MCF 10A (cell line): ENCODE measurements around the gene SLC24A3. TPM values are rescaled to one million over a fixed set of nuclear protein-coding genes. Genes with fewer than 3 reads are reported as not detected.

Experiments used
- BruUV-seq: library from RNA; stranded (reverse); fragments of 400-500 nt; replicated peaks from 2 replicates; lab custom pipeline; 2021; lab: Mats Ljungman, UMichigan
- CTCF ChIA-PET: fragments of 300-600 bp; sonication (Branson Sonifier 250); formaldehyde crosslinking; extraction: SDS; loops from one replicate; lab custom pipeline; 2021; ENCODE audit warnings: antibody characterized with exemption, inconsistent platforms; lab: Yijun Ruan, JAX
- POLR2A ChIA-PET: fragments of 300-600, 350-650 bp; sonication (Branson Sonifier 250); formaldehyde crosslinking; extraction: SDS; loops from one replicate; lab custom pipeline; 2020; ENCODE audit warnings: antibody characterized with exemption, inconsistent platforms; lab: Yijun Ruan, JAX
- DNase-seq: peaks from one replicate; pipeline ENCODE4 v3.0.0-alpha.2; 2018; ENCODE audit not compliant: unreplicated experiment
- H3K27ac Mint-ChIP-seq: one replicate; pipeline ENCODE4 v1.8.0; 2022; ENCODE audit warnings: mild to moderate bottlenecking, low read depth, mixed read lengths; ENCODE audit not compliant: unreplicated experiment
- H3K27me3 Mint-ChIP-seq: one replicate; pipeline ENCODE4 v1.8.0; 2022; ENCODE audit warnings: mixed read lengths; ENCODE audit not compliant: insufficient read depth, unreplicated experiment
- H3K36me3 Mint-ChIP-seq: one replicate; pipeline ENCODE4 v1.8.0; 2022; ENCODE audit warnings: mild to moderate bottlenecking, moderate library complexity, mixed read lengths; ENCODE audit not compliant: insufficient read depth, unreplicated experiment
- H3K4me1 Mint-ChIP-seq: one replicate; pipeline ENCODE4 v1.8.0; 2022; ENCODE audit warnings: mixed read lengths; ENCODE audit not compliant: insufficient read depth, unreplicated experiment
- H3K4me3 Mint-ChIP-seq: one replicate; pipeline ENCODE4 v1.8.0; 2022; ENCODE audit warnings: mild to moderate bottlenecking, moderate library complexity, mixed read lengths; ENCODE audit not compliant: unreplicated experiment
- H3K9me3 Mint-ChIP-seq: one replicate; pipeline ENCODE4 v1.8.0; 2022; ENCODE audit warnings: mixed read lengths; ENCODE audit not compliant: unreplicated experiment
- intact Hi-C: fragments of 100-400 bp; cut with micrococcal nuclease; formaldehyde crosslinking; loops from 2 replicates; pipeline ENCODE4 v1.14.1; 2022
- total RNA-seq: library from RNA; stranded (reverse); gene quantifications from 2 replicates; pipeline ENCODE4 v1.2.3, GENCODE V29; 2022
- TF ChIP-seq, protein P1 (sequence below): fragments of 200-600 bp; IDR thresholded peaks from one replicate; pipeline ENCODE4 v1.8.0; 2022; ENCODE audit warnings: antibody characterized with exemption, mild to moderate bottlenecking; ENCODE audit not compliant: unreplicated experiment

The SLC24A3 gene
- total RNA-seq, 1 experiment from 2014 or later, result not detected

- no TSS peak for BruUV-seq
- no peaks in the 10 kb centered on the region for H3K27me3 Mint-ChIP-seq
- H3K4me1 Mint-ChIP-seq, result no peaks in the 10 kb centered on the region
- H3K27ac Mint-ChIP-seq, result no peak overlapping the region
- no peak overlapping the region for H3K4me3 Mint-ChIP-seq
- no peak for DNase-seq
- H3K9me3 Mint-ChIP-seq, result peaks cover 27% of the 10 kb centered on the region
- no peaks in the 10 kb centered on the region for H3K36me3 Mint-ChIP-seq
- ChIA-PET CTCF (interaction anchor here (0.6 kb wide), 1 partner anchor 22 kb away, joined by 6 read pairs; no protein-coding TSS in a partner anchor), POLR2A (interaction anchor here (1.1 kb wide), 1 partner anchor 8 kb away, joined by 3 read pairs; no protein-coding TSS in a partner anchor)
- intact Hi-C loops, result no loop called here
- TF ChIP-seq, protein P1, sequence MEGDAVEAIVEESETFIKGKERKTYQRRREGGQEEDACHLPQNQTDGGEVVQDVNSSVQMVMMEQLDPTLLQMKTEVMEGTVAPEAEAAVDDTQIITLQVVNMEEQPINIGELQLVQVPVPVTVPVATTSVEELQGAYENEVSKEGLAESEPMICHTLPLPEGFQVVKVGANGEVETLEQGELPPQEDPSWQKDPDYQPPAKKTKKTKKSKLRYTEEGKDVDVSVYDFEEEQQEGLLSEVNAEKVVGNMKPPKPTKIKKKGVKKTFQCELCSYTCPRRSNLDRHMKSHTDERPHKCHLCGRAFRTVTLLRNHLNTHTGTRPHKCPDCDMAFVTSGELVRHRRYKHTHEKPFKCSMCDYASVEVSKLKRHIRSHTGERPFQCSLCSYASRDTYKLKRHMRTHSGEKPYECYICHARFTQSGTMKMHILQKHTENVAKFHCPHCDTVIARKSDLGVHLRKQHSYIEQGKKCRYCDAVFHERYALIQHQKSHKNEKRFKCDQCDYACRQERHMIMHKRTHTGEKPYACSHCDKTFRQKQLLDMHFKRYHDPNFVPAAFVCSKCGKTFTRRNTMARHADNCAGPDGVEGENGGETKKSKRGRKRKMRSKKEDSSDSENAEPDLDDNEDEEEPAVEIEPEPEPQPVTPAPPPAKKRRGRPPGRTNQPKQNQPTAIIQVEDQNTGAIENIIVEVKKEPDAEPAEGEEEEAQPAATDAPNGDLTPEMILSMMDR, result no peak
Observed at GRCh38 chr20:19415786-19416185, 203.3 kb downstream of the SLC24A3 start.

- H3K9me3 Mint-ChIP-seq, result peaks cover 34% of the 10 kb centered on the region
- ChIA-PET POLR2A (no interaction called here), CTCF (no interaction called here)
- no TSS peak for BruUV-seq
- no peaks in the 10 kb centered on the region for H3K4me1 Mint-ChIP-seq
- no peak overlapping the region for H3K4me3 Mint-ChIP-seq
- intact Hi-C loops, result no loop called here
- TF ChIP-seq, protein P1, result no peak
- DNase-seq, result no peak
- H3K36me3 Mint-ChIP-seq, result no peaks in the 10 kb centered on the region
- no peaks in the 10 kb centered on the region for H3K27me3 Mint-ChIP-seq
- H3K27ac Mint-ChIP-seq, result no peak overlapping the region
Observed at GRCh38 chr20:19416627-19417026, 204.2 kb downstream of the SLC24A3 start.

DNA sequence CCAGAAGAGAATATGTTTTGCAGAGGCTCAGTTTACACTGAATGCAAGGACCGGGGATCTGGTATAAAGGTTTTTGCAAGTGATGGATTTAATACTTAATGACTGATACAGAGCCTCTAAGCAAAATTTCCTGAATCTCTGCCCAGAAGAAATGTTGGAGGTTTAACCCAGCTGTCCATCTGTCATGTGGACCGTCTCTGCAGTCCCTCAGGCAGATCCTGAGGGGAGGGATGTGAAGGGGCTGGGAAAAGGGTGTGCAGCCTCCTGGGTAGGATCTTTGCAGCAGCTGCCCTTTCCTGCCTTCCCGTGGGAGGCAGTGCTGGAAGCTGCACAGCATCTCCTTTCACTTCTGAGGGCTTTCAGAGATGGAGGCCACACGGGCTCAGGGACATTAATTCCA is 207.0 kb downstream of the SLC24A3 start:
- intact Hi-C loops, result no loop called here

DNA sequence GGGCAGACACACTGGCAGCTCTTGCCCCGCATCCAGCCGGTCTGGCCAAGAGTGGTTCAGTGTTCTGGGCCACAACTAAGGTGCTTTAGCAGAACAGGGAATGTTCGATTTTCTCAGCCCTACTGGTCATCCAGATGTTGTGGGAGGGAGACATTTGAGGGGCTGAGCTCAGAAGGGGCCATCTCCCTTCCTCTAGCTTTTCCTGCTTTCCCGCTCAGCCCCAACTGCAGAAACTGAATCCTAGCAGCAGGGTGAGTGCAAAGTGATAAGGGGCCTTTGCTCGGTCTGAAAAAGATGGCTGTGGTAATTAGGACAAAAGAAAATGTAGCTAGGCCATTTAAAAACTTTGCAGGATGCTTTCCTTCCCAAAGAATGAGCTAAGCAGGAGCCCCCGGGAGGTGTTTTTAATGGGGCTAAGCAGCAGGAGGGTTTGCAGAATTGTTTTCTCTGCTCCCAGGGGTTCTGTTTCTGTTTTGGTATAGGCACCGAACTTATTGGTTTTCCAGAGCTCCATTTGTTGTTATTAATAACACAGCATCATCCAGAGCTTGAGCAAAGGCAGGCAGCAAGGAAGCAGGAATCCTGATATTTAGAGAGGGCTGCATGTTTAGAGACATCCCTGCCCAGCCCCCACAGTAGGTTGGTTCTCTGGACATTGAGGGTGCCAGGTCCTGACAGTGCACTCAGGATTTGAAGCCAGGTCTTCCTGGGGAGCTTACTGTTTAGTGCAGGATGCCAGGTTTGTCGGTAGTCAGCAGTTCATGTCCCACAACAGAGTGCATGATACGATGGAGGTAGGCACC is 210.9 kb downstream of the SLC24A3 start:
- Mint-ChIP-seq H3K27ac (no peak overlapping the region), H3K4me3 (no peak overlapping the region), H3K27me3 (no peaks in the 10 kb centered on the region), H3K4me1 (no peaks in the 10 kb centered on the region), H3K36me3 (no peaks in the 10 kb centered on the region), H3K9me3 (peaks cover 17% of the 10 kb centered on the region)
- BruUV-seq, result no TSS peak
- intact Hi-C loops, result no loop called here
- ChIA-PET CTCF (interaction anchor here (1.7 kb wide), 1 partner anchor 218 kb away, joined by 3 read pairs; no protein-coding TSS in a partner anchor), POLR2A (interaction anchor here (1.3 kb wide), 1 partner anchor 8 kb away, joined by 3 read pairs; no protein-coding TSS in a partner anchor)
- TF ChIP-seq, protein P1, result no peak
- no peak for DNase-seq

More for the DNA sequence above, 207.0 kb downstream of the SLC24A3 start:
- CTCF ChIA-PET, result no interaction called here
- H3K27me3 Mint-ChIP-seq, result no peaks in the 10 kb centered on the region
- H3K27ac Mint-ChIP-seq, result no peak overlapping the region
- TF ChIP-seq, protein P1, result no peak
- no peak overlapping the region for H3K4me3 Mint-ChIP-seq
- BruUV-seq, result no TSS peak
- peaks cover 26% of the 10 kb centered on the region for H3K9me3 Mint-ChIP-seq
- no peak for DNase-seq
- no peaks in the 10 kb centered on the region for H3K36me3 Mint-ChIP-seq
- POLR2A ChIA-PET, result no interaction called here
- H3K4me1 Mint-ChIP-seq, result no peaks in the 10 kb centered on the region
